Erythroblast (primary cell): ENCODE results near the gene VSTM2L.

Source experiments
- GATA1 ChIP-seq: IDR thresholded peaks from 2 replicates; pipeline ENCODE4 v1.6.1; 2011; ENCODE audit warnings: low read depth, mild to moderate bottlenecking, control low read depth, low read length, moderate library complexity
- POLR2A ChIP-seq: IDR thresholded peaks from 2 replicates; pipeline ENCODE4 v1.6.1; 2011; ENCODE audit warnings: mild to moderate bottlenecking, low read length

DNA sequence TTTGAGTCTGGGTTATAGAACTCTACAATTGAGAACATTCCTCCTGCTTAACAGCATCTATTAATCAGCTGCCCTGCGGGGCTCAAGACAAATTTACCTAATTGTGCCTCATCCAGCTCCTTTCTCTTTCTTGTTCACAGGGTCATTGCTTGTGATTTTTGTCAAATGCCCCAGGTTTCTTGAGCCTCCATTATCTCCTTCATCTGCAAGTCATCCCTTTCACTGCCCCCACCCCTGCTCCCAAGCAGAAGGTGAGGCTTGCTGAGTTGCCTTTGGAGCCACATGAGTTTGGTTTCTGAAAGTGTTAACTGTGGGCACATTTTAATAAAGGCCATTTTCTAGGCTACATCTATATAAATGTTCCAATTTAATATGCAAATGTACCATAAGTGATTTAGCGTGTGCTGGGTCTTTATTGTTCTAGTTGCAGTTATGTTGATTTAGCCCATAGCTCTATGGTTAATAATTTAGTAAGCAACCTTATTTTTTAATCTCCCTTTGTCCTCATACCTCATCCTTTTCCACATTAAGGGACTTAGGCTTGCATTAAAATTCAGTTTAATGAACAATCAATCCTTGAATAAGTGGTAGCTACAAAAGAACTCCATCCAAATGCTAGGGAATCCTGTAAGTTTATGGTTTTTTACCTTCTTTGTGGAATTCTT is 56.1 kb downstream of the VSTM2L start:
- no peak for TF ChIP-seq POLR2A
- TF ChIP-seq GATA1, result no peak
